HUES6 (cell line): ENCODE results near the gene ZBTB21.

Experiments
- H3K27ac ChIP-seq: 2 replicates; pipeline ENCODE4 v1.7.0; 2013; ENCODE audit warnings: low read depth, mild to moderate bottlenecking, low read length, inconsistent platforms
- H3K27me3 ChIP-seq: 2 replicates; pipeline ENCODE4 v1.6.1; 2013; ENCODE audit warnings: low read length; ENCODE audit not compliant: control insufficient read depth, insufficient read depth
- H3K36me3 ChIP-seq: 2 replicates; pipeline ENCODE4 v1.6.1; 2013; ENCODE audit warnings: low read length; ENCODE audit not compliant: control insufficient read depth, insufficient read depth
- H3K4me1 ChIP-seq: 2 replicates; pipeline ENCODE4 v1.6.1; 2013; ENCODE audit warnings: low read length; ENCODE audit not compliant: control insufficient read depth, insufficient read depth
- H3K4me3 ChIP-seq: 2 replicates; pipeline ENCODE4 v1.5.1; 2013; ENCODE audit warnings: low read depth, low read length
- H3K9ac ChIP-seq: one replicate; pipeline ENCODE4 v1.6.1; 2013; ENCODE audit warnings: mild to moderate bottlenecking, low read length
- H3K9me3 ChIP-seq: 2 replicates; pipeline ENCODE4 v1.6.1; 2013; ENCODE audit warnings: low read depth, low read length; ENCODE audit not compliant: control insufficient read depth, insufficient read depth

Gene ZBTB21

GRCh38 chr21:42048870-42049577 lies 38.9 kb upstream of the ZBTB21 start:
- H3K27me3 ChIP-seq = no peaks in the 10 kb centered on the region
- H3K9me3 ChIP-seq = peaks cover 7% of the 10 kb centered on the region
- H3K36me3 ChIP-seq = no peaks in the 10 kb centered on the region
- H3K27ac ChIP-seq = no peak overlapping the region
- no peak overlapping the region for H3K9ac ChIP-seq
- H3K4me1 ChIP-seq = no peaks in the 10 kb centered on the region
- H3K4me3 ChIP-seq = no peak overlapping the region

- H3K4me1 ChIP-seq = no peaks in the 10 kb centered on the region
- no peak overlapping the region for H3K27ac ChIP-seq
- no peaks in the 10 kb centered on the region for H3K27me3 ChIP-seq
- no peaks in the 10 kb centered on the region for H3K36me3 ChIP-seq
- H3K9me3 ChIP-seq = 0 out of 2 replicates have a peak, but pooled peaks cover 3% of the 10 kb centered on the region
- no peak overlapping the region for H3K4me3 ChIP-seq
- H3K9ac ChIP-seq = no peak overlapping the region
Observed at GRCh38 chr21:42047821-42048613, 37.9 kb upstream of the ZBTB21 start.

- H3K4me1 ChIP-seq = peaks cover 4% of the 10 kb centered on the region; the same call in 1 of the 2 replicates
- no peak overlapping the region for H3K4me3 ChIP-seq
- no peak overlapping the region for H3K9ac ChIP-seq
- H3K36me3 ChIP-seq = no peaks in the 10 kb centered on the region
- H3K9me3 ChIP-seq = no peaks in the 10 kb centered on the region
- no peak overlapping the region for H3K27ac ChIP-seq
- H3K27me3 ChIP-seq = no peaks in the 10 kb centered on the region
Observed at GRCh38 chr21:42044871-42045495, 34.8 kb upstream of the ZBTB21 start.

GRCh38 chr21:42043961-42044360 lies 33.8 kb upstream of the ZBTB21 start:
- Histone ChIP-seq H3K36me3 (no peaks in the 10 kb centered on the region), H3K9ac (no peak overlapping the region), H3K9me3 (no peaks in the 10 kb centered on the region), H3K27ac (no peak overlapping the region), H3K4me3 (no peak overlapping the region), H3K27me3 (no peaks in the 10 kb centered on the region), H3K4me1 (peaks cover 5% of the 10 kb centered on the region; the same call in 1 of the 2 replicates)

- Histone ChIP-seq H3K9ac (no peak overlapping the region), H3K4me1 (peaks cover 5% of the 10 kb centered on the region; the same call in 1 of the 2 replicates), H3K9me3 (no peaks in the 10 kb centered on the region), H3K36me3 (no peaks in the 10 kb centered on the region), H3K4me3 (no peak overlapping the region), H3K27me3 (no peaks in the 10 kb centered on the region), H3K27ac (no peak overlapping the region)
Observed at GRCh38 chr21:42043201-42043895, 33.2 kb upstream of the ZBTB21 start.

- no peak overlapping the region for H3K9ac ChIP-seq
Observed at GRCh38 chr21:42042651-42043050, 32.5 kb upstream of the ZBTB21 start.

GRCh38 chr21:42041711-42042110 lies 31.6 kb upstream of the ZBTB21 start:
- Histone ChIP-seq H3K9me3 (no peaks in the 10 kb centered on the region), H3K36me3 (no peaks in the 10 kb centered on the region), H3K27ac (no peak overlapping the region), H3K9ac (no peak overlapping the region), H3K4me3 (no peak overlapping the region), H3K27me3 (no peaks in the 10 kb centered on the region), H3K4me1 (peaks cover 5% of the 10 kb centered on the region; the same call in 1 of the 2 replicates)

More at GRCh38 chr21:42042651-42043050, 32.5 kb upstream of the ZBTB21 start:
- no peak overlapping the region for H3K27ac ChIP-seq
- peaks cover 5% of the 10 kb centered on the region; the same call in 1 of the 2 replicates for H3K4me1 ChIP-seq
- no peaks in the 10 kb centered on the region for H3K36me3 ChIP-seq
- H3K4me3 ChIP-seq = no peak overlapping the region
- no peaks in the 10 kb centered on the region for H3K9me3 ChIP-seq
- H3K27me3 ChIP-seq = no peaks in the 10 kb centered on the region

GRCh38 chr21:42041246-42041645 lies 31.1 kb upstream of the ZBTB21 start:
- Histone ChIP-seq H3K36me3 (no peaks in the 10 kb centered on the region), H3K4me3 (no peak overlapping the region), H3K9ac (no peak overlapping the region), H3K27me3 (no peaks in the 10 kb centered on the region), H3K9me3 (no peaks in the 10 kb centered on the region), H3K27ac (no peak overlapping the region), H3K4me1 (peaks cover 5% of the 10 kb centered on the region; the same call in 1 of the 2 replicates)

GRCh38 chr21:42040411-42041180 lies 30.4 kb upstream of the ZBTB21 start:
- no peaks in the 10 kb centered on the region for H3K27me3 ChIP-seq
- no peaks in the 10 kb centered on the region for H3K36me3 ChIP-seq
- peaks cover 5% of the 10 kb centered on the region; the same call in 1 of the 2 replicates for H3K4me1 ChIP-seq
- H3K9me3 ChIP-seq = no peaks in the 10 kb centered on the region
- no peak overlapping the region for H3K9ac ChIP-seq
- no peak overlapping the region for H3K27ac ChIP-seq
- no peak overlapping the region for H3K4me3 ChIP-seq

- Histone ChIP-seq H3K36me3 (no peaks in the 10 kb centered on the region), H3K27ac (no peak overlapping the region), H3K4me1 (peaks cover 5% of the 10 kb centered on the region; the same call in 1 of the 2 replicates), H3K4me3 (no peak overlapping the region), H3K27me3 (no peaks in the 10 kb centered on the region; the same call in 1 of the 2 replicates), H3K9ac (no peak overlapping the region), H3K9me3 (no peaks in the 10 kb centered on the region)
Observed at GRCh38 chr21:42039911-42040351, 29.8 kb upstream of the ZBTB21 start.
